Adipocyte (in vitro differentiated cells): ENCODE data around the gene SPA17.
A peak's percentile ranks its signal among the peaks of the same experiment; 100 is the strongest.

ENCODE experiments used
- DNase-seq: peaks from one replicate; pipeline ENCODE4 v3.0.0-alpha.2; 2015; ENCODE audit warnings: low read depth
- H3K27me3 ChIP-seq: replicated peaks from 2 replicates; pipeline ENCODE4 v1.7.0; 2013; ENCODE audit warnings: mild to moderate bottlenecking, low read length, moderate library complexity; ENCODE audit not compliant: control insufficient read depth, insufficient read depth
- H3K36me3 ChIP-seq: 2 replicates; pipeline ENCODE4 v1.7.0; 2013; ENCODE audit warnings: low read length, mild to moderate bottlenecking, moderate library complexity; ENCODE audit not compliant: control insufficient read depth, insufficient read depth, severe bottlenecking
- H3K4me1 ChIP-seq: 2 replicates; pipeline ENCODE4 v1.7.0; 2013; ENCODE audit warnings: mild to moderate bottlenecking, low read length, moderate library complexity; ENCODE audit not compliant: control insufficient read depth, insufficient read depth
- H3K4me3 ChIP-seq: 2 replicates; pipeline ENCODE4 v1.7.0; 2013; ENCODE audit warnings: mild to moderate bottlenecking, low read length, moderate library complexity
- H3K9ac ChIP-seq: 2 replicates; pipeline ENCODE4 v1.7.0; 2013; ENCODE audit warnings: mild to moderate bottlenecking, low read length, moderate library complexity
- H3K9me3 ChIP-seq: 2 replicates; pipeline ENCODE4 v1.7.0; 2013; ENCODE audit warnings: mild to moderate bottlenecking, low read length, moderate library complexity; ENCODE audit not compliant: control insufficient read depth

The SPA17 gene

GRCh38 chr11:124667601-124668000 lies 6.1 kb upstream of the SPA17 start:
- H3K36me3 ChIP-seq: peaks cover 6% of the 10 kb centered on the region
- no peak overlapping the region for H3K9ac ChIP-seq
- no peaks in the 10 kb centered on the region for H3K27me3 ChIP-seq
- no peak for DNase-seq
- no peaks in the 10 kb centered on the region for H3K9me3 ChIP-seq
- peaks cover 3% of the 10 kb centered on the region for H3K4me1 ChIP-seq
- no peak overlapping the region for H3K4me3 ChIP-seq

- Histone ChIP-seq H3K4me3 (no peak overlapping the region), H3K36me3 (peaks cover 6% of the 10 kb centered on the region), H3K9me3 (no peaks in the 10 kb centered on the region), H3K27me3 (no peaks in the 10 kb centered on the region), H3K4me1 (peaks cover 9% of the 10 kb centered on the region), H3K9ac (no peak overlapping the region)
- peak; percentile 71 for DNase-seq
Observed at GRCh38 chr11:124669193-124669592, 4.5 kb upstream of the SPA17 start.

- H3K4me1 ChIP-seq: peaks cover 14% of the 10 kb centered on the region
- H3K9me3 ChIP-seq: no peaks in the 10 kb centered on the region
- no peak overlapping the region for H3K9ac ChIP-seq
- no peaks in the 10 kb centered on the region for H3K27me3 ChIP-seq
- peaks cover 6% of the 10 kb centered on the region for H3K36me3 ChIP-seq
- DNase-seq: no peak
- H3K4me3 ChIP-seq: no peak overlapping the region
Observed at GRCh38 chr11:124670732-124671131, 3.0 kb upstream of the SPA17 start.

DNA sequence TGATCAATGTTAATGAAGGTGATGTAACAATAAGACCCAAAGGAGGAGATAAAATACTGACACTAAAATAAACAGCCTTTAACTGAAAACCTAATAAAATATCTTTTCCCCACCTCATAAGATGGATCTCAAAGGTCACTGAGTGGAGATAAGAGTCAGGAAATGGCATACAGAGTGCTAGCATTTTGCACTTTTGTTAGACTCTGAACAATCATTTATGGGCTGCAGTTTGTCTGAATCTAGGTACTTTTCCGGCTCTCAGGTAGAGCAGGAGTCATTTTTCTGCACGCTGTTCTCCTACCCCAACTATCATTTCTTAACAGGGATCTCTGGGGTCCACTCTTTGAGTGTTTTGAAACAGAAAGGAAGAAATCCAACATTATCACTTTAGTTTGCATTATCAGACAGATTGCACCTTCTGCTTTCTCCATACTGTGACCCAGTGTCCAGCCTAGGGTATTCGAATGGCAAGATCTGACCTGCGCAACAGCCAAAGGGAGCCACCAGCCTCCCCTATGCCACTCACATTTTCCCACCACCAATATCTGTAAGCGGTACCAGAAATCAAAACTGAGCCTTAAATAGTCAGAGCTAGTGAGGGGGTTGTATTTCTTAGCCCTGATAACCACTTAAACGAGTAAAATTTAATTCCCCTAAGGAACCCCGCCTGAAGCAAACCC lies 1.0 kb upstream of the SPA17 start:
- H3K9ac ChIP-seq: peak overlapping the region; percentile 96
- DNase-seq: no peak
- no peaks in the 10 kb centered on the region for H3K27me3 ChIP-seq
- peaks cover 18% of the 10 kb centered on the region for H3K4me1 ChIP-seq
- H3K9me3 ChIP-seq: no peaks in the 10 kb centered on the region
- H3K36me3 ChIP-seq: no peaks in the 10 kb centered on the region
- peak overlapping the region; percentile 84 for H3K4me3 ChIP-seq

- no peaks in the 10 kb centered on the region for H3K27me3 ChIP-seq
- peak; percentile 11 for DNase-seq
Observed at GRCh38 chr11:124674168-124674517, 439 bp downstream of the SPA17 start.

GRCh38 chr11:124674571-124674970 lies 867 bp downstream of the SPA17 start:
- Histone ChIP-seq H3K9me3 (no peaks in the 10 kb centered on the region), H3K9ac (peak overlapping the region; percentile 96), H3K4me3 (peak overlapping the region; percentile 84), H3K27me3 (no peaks in the 10 kb centered on the region), H3K36me3 (no peaks in the 10 kb centered on the region), H3K4me1 (peaks cover 18% of the 10 kb centered on the region)
- DNase-seq: no peak

More at GRCh38 chr11:124674168-124674517, 439 bp downstream of the SPA17 start:
- H3K4me1 ChIP-seq: peaks cover 18% of the 10 kb centered on the region
- H3K36me3 ChIP-seq: no peaks in the 10 kb centered on the region
- H3K4me3 ChIP-seq: peak overlapping the region; percentile 84
- H3K9me3 ChIP-seq: no peaks in the 10 kb centered on the region
- peak overlapping the region; percentile 96 for H3K9ac ChIP-seq

DNA sequence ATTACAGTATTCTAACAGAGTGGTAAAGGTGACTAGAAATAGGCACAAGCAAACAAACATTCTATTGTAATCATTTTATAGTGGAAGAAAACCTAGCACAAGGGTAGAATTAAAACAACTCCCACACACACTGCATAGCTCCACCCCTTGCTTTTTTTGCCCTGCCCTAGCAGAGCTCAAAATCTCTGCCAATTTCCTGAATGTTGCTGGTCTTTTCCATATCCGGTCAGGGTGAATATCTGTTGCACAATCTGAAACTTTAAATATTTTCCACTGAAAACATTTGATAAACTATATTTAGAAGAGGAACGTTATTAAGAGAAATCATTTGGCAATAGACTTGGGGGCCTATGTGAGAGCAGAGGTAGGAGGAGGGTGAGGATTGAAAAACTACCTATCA lies 2.7 kb downstream of the SPA17 start:
- Histone ChIP-seq H3K9me3 (no peaks in the 10 kb centered on the region), H3K27me3 (no peaks in the 10 kb centered on the region), H3K9ac (peak overlapping the region; percentile 27), H3K36me3 (no peaks in the 10 kb centered on the region), H3K4me1 (peaks cover 18% of the 10 kb centered on the region), H3K4me3 (peak overlapping the region; percentile 45)
- DNase-seq: peak; percentile 41

- Histone ChIP-seq H3K27me3 (no peaks in the 10 kb centered on the region), H3K4me1 (peaks cover 10% of the 10 kb centered on the region)
- no peak for DNase-seq
Observed at GRCh38 chr11:124678416-124678815, 4.7 kb downstream of the SPA17 start.

GRCh38 chr11:124681421-124681820 lies 7.7 kb downstream of the SPA17 start:
- H3K27me3 ChIP-seq: no peaks in the 10 kb centered on the region
- no peak overlapping the region for H3K9ac ChIP-seq
- peaks cover 20% of the 10 kb centered on the region for H3K9me3 ChIP-seq
- H3K4me3 ChIP-seq: no peak overlapping the region
- no peak for DNase-seq
- H3K4me1 ChIP-seq: no peaks in the 10 kb centered on the region
- peaks cover 3% of the 10 kb centered on the region for H3K36me3 ChIP-seq

More at GRCh38 chr11:124678416-124678815, 4.7 kb downstream of the SPA17 start:
- Histone ChIP-seq H3K9me3 (peaks cover 18% of the 10 kb centered on the region), H3K4me3 (no peak overlapping the region), H3K9ac (no peak overlapping the region), H3K36me3 (peaks cover 3% of the 10 kb centered on the region)

- no peak overlapping the region for H3K4me3 ChIP-seq
- DNase-seq: no peak
- H3K4me1 ChIP-seq: no peaks in the 10 kb centered on the region
- no peak overlapping the region for H3K9ac ChIP-seq
- H3K36me3 ChIP-seq: peaks cover 3% of the 10 kb centered on the region
- peaks cover 20% of the 10 kb centered on the region for H3K9me3 ChIP-seq
- H3K27me3 ChIP-seq: no peaks in the 10 kb centered on the region
Observed at GRCh38 chr11:124682443-124682842, 8.7 kb downstream of the SPA17 start.

GRCh38 chr11:124693142-124693541 lies 19.4 kb downstream of the SPA17 start:
- Histone ChIP-seq H3K9ac (no peak overlapping the region), H3K9me3 (no peaks in the 10 kb centered on the region), H3K27me3 (no peaks in the 10 kb centered on the region), H3K4me1 (no peaks in the 10 kb centered on the region), H3K36me3 (no peaks in the 10 kb centered on the region), H3K4me3 (no peak overlapping the region)
- no peak for DNase-seq

GRCh38 chr11:124699547-124699946 lies 25.8 kb downstream of the SPA17 start:
- Histone ChIP-seq H3K9ac (no peak overlapping the region), H3K4me1 (no peaks in the 10 kb centered on the region), H3K36me3 (no peaks in the 10 kb centered on the region), H3K9me3 (peaks cover 13% of the 10 kb centered on the region), H3K4me3 (no peak overlapping the region), H3K27me3 (no peaks in the 10 kb centered on the region)
- no peak for DNase-seq
